Fibroblast of skin of left quadriceps (primary cell): ENCODE measurements around the gene SLC52A1.
"Not testable (repeated sequence)": the region's sequence is repeated elsewhere in the genome, so short reads cannot be mapped to it uniquely, and the experiment has no call there.

Experiments
- DNase-seq, 2 experiments: peaks; one replicate each; pipeline ENCODE4 v3.0.0-alpha.2; 2013; ENCODE audit warnings: low read depth in 2 of 2

The SLC52A1 gene

GRCh38 chr17:5035315-5035714 is at the start of gene SLC52A1:
SLC52A1 (minus strand) TSS chr17:5035426; CDS start chr17:5034606, 820 bp downstream.
- DNase-seq: no peak

- DNase-seq: no peak
These were observed 45.4 kb upstream of the SLC52A1 start for GRCh38 chr17:5080591-5080990.

DNA sequence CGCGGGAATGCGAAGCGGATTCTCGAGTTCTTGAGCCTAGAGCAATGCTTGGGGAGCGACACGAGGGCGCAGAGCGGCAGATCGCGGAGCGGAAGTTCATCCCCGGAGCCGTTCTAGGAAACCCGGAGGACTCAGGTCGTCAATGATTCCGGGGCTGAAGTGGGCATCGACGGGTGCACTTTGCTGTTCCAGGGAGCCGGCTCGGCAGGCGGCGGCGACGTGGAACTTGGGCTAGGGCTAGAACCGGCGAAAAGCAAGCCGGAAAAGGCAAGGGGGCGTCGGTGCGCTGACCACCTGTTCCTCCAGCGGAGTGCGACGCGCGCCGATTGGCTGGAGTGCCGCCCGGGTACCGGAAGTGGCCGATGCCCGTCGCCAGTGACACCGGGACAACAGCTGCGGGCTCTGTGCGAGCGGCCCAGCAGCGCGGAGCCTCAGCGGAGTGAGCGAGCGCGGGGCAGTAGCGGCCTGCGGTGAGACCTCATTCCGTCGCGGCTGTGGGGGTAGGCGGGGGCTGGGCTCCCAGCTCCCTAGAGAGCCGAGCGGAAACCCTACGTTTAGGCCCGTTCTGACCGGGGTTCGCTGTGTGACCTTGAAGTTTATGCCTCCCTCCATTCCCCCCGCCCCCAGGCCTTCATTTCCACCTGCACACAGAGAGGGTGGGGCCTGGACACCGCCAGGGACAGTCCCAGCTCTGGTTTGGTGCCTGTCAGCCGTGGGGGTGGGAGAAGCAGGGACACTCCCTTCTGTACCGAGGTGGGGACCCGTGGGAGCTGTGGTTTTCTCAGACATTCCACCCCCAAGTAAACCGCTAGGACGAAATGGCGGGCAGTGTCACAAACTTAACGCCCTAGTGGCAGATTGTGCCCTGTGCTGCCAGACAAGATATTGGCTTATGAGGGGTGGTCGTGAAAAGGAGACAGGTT is 43.1 kb upstream of the SLC52A1 start, which contains the start of gene ZFP3:
TSS of gene ZFP3 (plus strand) at position 362 of the 923 bp plus-strand sequence. CDS start 13,038 bp downstream, outside the sequence.
- peak; percentile 53 to 56 for DNase-seq

GRCh38 chr17:5077781-5078105 is 42.5 kb upstream of the SLC52A1 start:
- DNase-seq: no peak

DNA sequence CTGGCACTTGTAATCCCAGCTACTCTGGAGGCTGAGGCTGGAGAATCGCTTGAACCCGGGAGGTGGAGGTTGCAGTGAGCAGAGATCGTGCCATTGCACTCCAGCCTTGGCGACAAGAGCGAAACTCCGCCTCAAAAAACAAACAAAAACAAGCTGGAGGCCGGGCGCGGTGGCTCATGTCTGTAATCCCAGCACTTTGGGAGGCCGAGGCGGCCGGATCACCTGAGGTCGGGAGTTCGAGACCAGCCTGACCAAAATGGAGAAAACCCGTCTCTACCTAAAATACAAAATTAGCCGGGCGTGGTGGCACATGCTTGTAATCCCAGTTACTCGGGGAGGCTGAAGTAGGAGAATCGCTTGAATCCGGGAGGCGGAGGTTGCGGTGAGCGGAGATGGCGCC is 42.0 kb upstream of the SLC52A1 start:
- not testable (repeated sequence) for DNase-seq

GRCh38 chr17:5075472-5075871 is 40.2 kb upstream of the SLC52A1 start:
- DNase-seq: not testable (repeated sequence)

DNA sequence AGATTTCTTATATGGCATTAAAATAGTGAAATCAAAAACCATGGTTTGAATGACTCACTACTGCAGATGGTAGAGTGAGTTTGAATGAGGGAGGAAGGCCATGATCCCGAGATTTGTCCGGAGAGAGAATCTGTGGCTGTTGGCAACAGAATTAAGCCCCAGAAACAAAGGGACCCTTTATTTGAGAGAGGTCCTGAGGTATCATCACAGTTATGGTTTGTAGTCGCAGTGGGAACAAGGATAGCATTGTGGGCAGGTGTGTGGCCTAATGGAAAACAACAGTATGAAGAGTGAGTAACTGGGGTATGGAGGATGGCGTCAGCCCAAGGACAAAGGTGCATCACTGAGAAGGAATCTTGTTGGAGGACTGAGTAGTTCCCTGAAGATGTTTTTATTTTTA is 34.5 kb upstream of the SLC52A1 start:
- DNase-seq: no peak

- no peak for DNase-seq
These were observed 33.0 kb upstream of the SLC52A1 start for GRCh38 chr17:5068236-5068635.

DNA sequence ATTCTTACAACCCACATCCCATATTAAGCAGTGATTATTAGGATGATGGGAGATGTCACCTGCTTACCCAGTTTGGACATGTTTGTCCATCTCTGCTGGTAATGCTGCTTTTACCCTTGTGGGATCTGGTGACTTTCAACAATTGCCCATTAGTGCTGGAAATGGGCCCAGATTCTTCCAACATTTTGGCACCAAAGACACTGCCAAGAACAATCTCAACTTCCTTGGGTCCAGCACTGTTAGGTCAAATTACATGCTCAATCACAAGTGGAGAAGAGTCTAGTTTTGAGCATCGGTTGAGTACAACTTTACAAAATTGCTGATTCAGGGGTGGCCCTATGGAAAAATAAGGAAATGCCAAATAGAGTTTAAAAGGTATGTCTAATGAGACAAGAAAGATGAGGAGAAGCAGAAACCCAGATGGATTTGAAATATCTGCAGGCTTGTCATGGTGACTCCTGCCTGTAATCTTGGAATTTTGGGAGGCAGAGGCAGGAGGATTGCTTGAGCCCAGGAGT is 30.1 kb upstream of the SLC52A1 start:
- no peak for DNase-seq

DNA sequence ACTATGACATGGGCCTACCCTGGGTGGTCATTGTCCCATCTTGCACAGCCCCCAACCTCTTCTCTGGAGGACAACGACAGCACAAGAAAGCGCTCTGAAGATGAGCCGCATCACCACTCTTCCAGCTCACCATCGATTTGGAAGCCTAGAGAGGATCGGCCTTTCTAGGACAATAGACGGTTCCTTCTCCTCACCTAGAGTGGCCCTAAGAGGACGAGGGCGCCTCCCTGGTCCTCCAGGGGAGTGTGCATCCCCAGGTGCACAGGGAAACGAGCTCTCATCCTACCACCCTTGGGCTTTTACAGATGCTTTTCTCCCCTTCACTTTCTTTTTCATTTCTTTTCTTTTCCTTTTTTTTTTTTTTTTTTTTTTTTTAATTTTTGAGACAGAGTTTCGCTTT is 20.3 kb upstream of the SLC52A1 start:
- no peak for DNase-seq

DNA sequence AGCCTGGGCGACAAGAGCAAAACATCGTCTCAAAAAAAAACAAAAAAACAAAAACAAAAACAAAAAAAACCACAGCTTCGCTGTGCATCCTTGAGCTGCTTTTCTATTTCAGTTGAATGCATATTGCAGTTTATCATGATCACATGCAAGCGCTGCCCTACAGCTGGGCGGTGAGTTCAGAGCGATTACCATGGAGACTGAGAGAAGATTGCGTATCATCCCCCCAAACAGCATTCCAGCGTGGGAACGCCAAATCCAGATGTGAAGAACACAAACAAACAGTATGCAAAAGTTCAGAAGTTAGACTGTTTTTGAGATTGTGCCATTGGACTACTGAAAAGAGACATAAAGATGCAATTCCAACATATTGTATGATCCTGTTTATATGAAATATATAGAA is 15.1 kb upstream of the SLC52A1 start:
- no peak for DNase-seq

GRCh38 chr17:5049314-5049841 is 14.2 kb upstream of the SLC52A1 start:
- no peak for DNase-seq

DNA sequence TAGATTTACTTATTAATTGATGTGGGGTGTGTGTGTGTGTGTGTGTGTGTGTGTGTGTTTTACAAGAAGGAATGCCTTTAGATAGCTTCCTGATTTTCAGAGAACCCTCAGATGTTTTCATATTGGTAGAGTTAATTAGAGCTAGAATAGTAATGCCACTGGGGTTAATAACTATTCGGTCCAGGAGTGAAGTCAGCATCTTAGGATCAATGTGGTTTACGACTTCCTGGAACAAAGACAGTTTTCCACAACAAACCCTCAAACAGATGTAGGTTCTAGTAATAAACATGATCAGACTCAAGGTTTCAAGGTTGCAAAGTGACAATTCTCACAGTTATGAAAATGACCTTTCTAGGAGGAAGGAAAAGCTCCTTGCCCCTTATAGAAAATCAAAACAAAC is 12.2 kb upstream of the SLC52A1 start:
- no peak for DNase-seq

- DNase-seq: no peak
These were observed 10.3 kb upstream of the SLC52A1 start for GRCh38 chr17:5045496-5045895.

- DNase-seq: no peak
These were observed 9.4 kb upstream of the SLC52A1 start for GRCh38 chr17:5044630-5045029.

GRCh38 chr17:5043524-5043923 is 8.3 kb upstream of the SLC52A1 start:
- no peak for DNase-seq

- no peak for DNase-seq
These were observed 7.2 kb upstream of the SLC52A1 start for GRCh38 chr17:5042157-5043022.

DNA sequence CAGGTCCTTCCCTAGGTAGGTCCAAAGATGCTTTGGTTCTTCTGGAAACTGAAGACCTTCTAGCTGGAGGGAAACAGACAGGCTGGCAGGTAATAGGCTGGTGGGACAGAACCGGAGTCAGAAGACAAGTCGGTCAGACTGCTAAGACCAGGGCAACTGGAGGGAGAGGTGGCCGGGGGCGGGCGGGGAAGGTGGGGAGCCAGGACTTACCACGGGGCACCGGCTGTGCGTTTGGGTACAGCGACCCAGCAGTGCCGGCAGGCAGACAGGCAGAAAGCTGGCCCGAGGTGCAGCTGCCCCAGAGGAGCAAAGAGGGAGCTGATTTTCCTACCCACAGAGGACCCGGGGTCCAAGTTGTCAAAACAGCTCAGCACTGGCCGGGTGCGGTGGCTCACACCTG is 575 bp downstream of the SLC52A1 start:
- DNase-seq: no peak

DNA sequence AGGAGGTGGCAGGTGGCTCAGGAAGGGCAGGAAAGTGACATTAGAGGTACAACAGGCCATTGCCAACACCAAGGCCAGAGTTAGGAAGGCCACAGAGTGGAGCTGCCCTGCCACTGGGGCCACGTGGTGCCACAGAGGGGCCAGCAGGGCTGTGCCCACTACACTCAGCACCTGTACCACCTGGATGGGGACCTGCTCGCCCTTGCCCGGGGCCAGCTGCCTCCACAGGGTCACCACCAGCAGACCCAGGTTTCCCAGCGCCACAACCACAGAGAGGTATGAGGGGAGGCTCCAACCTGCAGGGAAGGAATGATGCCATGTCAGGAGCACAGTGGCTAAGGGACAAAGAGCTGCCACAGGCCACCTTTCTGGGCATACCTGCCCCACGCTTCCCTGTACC is 1.2 kb downstream of the SLC52A1 start:
- no peak for DNase-seq

DNA sequence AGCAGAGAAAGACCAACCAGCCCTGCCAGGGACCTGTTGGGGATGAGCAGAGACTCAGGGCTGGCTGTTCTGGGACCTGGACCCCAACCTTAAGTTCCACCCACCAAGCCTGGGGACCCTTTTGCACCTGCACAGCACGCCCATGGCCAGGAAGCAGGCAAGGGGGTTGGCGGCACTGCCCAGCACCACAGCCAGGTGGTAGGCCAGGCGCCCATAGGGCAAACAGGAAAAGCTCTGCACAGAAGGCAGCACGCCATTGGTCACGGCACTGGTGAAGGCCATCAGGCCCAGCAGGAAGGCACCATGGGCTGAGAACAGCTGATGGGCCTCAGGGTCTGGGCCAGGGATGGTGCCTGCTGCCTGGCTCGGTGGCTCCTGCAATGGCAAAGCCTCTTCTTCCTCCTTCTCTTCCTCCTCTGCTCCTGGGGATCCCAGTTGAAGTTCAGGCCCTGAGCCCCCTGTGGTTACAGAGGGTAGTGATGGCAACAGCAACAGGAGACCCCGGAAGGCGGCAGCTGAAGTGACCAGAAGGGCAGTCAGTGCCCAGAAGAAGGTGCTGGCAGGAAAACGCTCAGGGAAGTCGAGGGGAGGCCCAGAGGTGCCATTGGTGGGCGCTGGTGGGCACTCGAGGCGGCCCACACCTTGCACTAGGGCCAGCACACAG is 1.7 kb downstream of the SLC52A1 start:
- no peak for DNase-seq

GRCh38 chr17:5032865-5033264 is 2.4 kb downstream of the SLC52A1 start:
- DNase-seq: no peak
